GM19238 (cell line): ENCODE measurements around the gene SPTA1.

Experiments
- DNase-seq: peaks from one replicate; pipeline ENCODE4 v3.0.0; 2011; ENCODE audit warnings: low spot score; ENCODE audit not compliant: insufficient read length

SPTA1 gene

DNA sequence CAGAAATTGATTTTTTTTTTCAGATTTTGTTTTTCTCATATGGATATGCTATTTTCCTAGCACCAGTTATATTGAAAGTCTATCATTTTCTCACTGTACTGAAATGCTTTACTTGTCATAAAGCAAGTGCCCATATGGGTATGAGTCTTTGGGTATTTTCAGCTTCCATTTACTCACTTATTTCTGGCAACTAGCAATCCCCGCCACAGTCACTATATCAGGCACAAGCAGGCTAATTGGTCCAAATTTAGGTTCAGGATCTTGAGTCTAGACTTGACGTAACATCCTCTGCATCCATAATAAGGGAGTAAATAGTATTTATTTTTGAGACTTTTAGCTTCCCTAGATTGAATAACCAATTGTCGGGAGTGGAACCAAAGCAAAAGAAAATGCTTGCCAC is 109.0 kb downstream of the SPTA1 start:
- DNase-seq: no peak

- no peak for DNase-seq
Observed at GRCh38 chr1:158572226-158572625, 114.3 kb downstream of the SPTA1 start.

- DNase-seq: no peak
Observed at GRCh38 chr1:158570480-158570879, 116.0 kb downstream of the SPTA1 start, which contains the start of gene OR6P1. Gene OR6P1 (minus strand): TSS chr1:158570580. CDS start chr1:158563604, 6,976 bp downstream.

DNA sequence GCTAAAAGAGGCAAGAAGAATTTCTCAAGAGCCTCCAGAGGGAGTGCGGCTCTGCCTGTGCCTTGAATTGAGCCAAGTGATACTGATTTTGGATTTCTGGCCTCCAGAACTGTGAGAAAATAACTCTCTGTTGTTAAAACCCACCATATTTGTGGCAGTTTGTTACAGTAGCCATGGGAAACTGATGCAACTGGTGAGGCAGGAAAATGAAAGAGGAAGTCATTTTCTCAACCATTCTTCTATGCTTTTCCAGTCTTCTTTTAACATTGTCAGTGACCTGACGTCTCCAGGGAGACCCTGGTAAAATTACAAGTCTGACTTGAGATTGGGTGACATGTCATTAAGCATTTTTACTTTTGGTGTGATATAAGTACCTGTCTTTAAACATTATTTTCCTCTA is 121.9 kb downstream of the SPTA1 start:
- DNase-seq: no peak

- no peak for DNase-seq
Observed at GRCh38 chr1:158563853-158564252, 122.7 kb downstream of the SPTA1 start.
